GM21423 (cell line): ENCODE results near the gene DTX1.
"Not testable (repeated sequence)": the region's sequence is repeated elsewhere in the genome, so short reads cannot be mapped to it uniquely, and the experiment has no call there.

Source experiments
- ATAC-seq: cut with Tn5 transposase; IDR thresholded peaks from one replicate; pipeline ENCODE4 v1.9.1; 2021; ENCODE audit warnings: mild to moderate bottlenecking, moderate library complexity; ENCODE audit not compliant: unreplicated experiment

The DTX1 gene

DNA sequence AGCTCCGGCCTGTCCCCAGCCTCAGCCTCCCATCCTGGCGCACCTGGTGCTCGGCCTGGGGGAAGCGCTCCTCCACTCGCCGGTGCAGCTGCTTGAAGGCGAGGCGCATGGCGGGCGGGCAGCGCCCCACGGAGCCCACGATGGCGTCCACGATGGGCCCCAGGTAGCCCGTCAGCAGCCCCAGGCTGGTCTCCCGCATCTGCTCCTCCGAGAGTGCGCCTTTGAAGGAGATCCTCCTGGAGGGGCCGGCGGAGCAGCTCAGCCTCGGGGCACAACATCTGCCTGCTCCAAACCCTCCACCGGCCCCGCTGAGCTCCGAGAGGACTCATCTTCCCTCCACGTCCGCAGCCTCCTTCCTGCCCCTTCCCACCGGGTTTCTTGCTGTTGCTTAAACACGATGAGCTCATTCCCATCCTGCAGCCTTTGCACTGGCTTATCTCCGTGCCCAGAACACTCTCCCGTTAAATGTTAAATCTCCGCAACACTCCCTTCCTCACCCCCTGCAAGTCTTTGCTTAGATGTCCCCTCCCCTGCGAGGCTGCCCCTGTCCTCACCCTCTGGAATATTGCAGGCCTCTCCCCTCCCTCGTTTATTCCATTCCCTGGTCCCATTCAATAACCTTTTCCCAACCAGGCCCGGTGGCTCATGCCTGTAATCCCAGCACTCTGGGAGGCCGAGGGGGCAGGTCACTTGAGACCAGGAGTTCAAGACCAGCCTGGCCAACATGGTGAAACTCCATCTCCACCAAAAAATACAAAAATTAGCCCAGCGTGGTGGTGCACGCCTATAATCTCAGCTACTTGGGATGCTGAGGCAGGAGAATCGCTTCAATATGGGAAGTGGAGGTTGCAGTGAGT is 55.7 kb downstream of the DTX1 start:
- ATAC-seq: no peak

DNA sequence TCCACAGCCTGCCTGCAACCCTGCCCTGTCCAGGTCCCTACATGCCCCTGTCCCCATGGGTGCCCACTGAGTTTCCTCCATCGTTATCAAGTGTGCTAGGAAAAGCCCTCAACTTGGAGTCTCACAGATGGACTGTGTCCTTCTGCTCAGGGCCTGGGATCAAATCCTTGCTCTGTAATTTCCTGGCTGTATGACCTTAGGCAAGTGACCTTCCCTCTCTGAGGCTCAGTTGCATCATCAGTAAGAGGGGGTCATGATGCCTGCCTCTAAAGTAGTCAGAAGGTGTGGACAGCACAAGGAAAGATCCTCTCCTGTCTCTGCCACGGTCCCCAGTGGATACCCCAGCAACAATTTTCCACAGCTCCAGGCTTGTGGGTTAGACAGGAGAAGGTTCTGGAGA is 56.9 kb downstream of the DTX1 start:
- ATAC-seq: no peak

DNA sequence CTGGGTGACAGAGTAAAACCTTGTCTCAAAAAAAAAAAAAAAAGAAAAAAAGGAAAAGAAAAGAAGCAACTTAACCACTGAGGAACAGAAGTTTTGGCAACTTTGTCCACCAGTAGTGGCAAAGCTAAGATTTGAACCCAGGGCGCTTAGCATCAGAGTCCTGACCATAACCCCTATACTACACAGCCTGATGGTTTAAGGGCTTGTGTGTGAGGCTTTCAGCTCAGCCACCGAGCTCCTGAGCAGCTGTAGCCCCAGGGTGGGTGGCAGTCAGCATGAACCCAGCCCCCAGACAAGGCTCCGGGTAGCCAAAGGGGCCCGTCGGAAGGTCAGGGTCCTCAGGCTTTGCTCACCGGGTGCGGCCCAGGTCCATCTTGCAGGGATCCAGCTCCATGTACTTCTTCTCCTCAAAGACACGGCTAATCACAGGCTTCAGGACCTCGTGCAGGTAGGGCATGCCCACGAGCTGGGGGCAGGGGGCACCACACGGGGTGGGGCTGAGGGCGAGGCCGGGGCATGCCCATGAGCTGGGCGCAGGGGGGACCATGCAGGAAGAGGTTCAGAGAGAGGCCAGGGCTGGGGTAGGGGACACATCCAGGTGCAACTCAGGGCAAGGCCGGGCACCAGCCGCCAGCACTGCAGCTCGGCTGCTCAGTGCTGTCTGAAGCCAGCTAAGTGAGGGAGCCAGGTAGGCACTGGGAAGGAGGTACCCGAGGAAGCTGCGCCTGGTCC is 58.1 kb downstream of the DTX1 start:
- ATAC-seq: no peak

DNA sequence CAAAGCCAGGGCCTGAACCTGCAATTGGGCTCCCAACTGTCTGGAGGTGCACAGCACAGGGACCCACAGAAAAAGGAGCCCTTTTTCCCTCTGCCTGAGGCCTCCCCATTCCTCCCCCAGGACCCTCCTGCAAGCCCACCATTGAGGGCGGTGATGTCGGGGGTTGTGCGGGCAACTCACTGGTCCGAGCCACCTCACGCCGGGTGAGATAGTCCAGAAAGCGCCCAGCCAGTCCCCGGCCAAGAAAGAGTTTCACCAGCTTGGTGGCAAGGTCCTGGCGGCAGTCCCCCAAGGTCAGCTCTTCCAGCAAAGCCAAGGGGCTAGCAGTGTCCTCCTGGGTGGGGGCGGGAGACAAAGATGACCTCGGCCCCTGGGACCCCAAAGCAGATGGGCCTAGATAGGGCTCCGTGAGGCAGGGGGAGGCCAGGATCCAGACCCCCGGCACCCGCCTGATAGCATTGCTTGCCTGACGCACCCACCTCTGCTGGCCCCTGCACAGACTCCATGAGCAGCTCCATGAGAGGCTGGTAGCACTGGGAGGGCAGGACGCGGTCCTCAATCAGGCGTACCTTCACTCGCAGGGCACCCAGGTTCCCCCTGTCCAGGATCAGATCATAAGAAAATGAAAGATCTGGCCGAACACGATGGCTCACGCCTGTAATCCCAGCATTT is 59.1 kb downstream of the DTX1 start:
- ATAC-seq: no peak

DNA sequence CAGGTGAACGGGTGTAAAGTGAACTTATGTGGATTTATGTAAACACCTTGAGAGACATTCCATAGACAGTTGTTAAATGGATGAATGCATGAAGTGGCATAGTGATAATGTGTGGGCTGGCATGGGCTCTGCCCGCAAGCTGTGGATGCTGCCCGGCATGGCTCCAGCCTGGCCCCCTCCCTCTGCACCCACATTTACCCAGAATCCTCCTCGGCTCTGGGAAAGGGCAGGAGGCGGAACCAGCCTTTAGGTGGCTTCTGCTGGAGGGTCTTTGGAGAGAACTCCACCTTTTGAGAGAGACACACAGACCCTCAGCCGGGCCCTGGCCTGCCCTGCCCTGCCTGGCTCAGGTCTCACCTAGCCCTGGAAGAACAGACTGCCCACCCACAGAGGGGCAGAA is 60.3 kb downstream of the DTX1 start:
- ATAC-seq: no peak

DNA sequence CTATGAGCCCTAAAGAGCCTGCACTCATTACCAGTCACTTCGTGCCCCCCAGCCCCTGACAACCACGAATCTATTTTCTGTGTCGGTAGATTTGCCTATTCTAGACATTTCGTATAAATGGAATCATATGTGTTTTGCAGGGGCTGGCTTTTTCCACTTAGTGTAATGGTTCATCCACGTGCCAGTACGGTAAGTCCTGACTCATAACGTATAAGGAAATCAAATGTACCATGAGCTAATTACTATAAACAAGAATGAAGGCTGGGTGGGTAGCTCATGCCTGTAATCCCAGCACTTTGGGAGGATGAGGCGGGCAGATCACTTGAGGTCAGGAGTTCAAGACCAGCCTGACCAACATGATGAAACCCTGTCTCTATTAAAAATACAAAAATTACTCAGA is 61.2 kb downstream of the DTX1 start:
- not testable (repeated sequence) for ATAC-seq

DNA sequence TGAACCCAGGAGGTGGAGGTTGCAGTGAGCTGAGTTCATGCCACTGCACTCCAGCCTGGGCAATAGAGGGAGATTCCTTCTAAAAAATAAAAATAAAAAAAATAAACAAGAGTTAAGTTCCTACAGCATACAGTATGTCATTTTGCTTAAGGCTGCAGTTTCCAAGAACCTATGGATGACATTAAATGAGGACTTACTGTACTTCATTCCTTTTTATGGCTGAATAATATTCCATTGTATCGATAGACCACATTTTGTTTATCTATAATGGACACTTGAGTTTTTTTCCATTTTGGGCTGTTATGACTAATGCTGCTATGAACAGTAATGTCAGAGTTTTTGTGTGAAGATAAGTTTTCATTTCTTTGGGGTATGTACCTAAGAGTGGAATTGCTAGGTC is 61.6 kb downstream of the DTX1 start:
- ATAC-seq: no peak

DNA sequence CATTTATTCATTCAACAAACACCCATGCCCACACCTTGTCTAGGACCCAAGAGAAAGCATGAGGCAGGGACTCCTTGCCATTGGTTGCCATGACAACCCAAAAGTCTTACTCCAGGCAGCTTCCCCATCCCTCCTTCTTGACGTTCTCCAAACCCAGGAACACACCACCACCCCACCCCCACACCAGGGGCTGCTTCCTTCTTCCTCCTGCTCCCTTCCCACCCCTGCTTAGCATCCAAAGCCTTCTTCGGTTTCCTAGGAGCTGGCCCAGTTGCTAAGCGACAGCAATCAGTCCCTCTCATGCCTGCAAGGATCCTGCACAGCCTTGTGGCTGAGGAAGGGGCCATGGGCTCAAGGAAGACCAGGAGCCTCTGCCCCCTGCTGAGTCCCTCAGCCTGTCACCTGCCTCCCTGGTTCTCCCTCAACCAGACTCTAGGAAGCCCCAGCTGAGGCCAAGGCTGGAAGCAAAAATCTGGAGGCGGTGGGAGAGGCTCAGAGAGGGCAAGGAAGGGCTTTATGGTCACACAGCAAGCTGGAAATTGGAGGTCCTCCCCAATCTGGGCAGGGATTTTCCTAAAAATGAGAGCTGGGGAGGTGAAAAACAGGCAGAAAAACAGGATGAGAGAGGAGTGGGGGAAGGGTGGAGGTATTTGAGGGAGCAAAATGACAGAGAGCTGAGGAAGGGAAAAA is 63.6 kb downstream of the DTX1 start:
- no peak for ATAC-seq

DNA sequence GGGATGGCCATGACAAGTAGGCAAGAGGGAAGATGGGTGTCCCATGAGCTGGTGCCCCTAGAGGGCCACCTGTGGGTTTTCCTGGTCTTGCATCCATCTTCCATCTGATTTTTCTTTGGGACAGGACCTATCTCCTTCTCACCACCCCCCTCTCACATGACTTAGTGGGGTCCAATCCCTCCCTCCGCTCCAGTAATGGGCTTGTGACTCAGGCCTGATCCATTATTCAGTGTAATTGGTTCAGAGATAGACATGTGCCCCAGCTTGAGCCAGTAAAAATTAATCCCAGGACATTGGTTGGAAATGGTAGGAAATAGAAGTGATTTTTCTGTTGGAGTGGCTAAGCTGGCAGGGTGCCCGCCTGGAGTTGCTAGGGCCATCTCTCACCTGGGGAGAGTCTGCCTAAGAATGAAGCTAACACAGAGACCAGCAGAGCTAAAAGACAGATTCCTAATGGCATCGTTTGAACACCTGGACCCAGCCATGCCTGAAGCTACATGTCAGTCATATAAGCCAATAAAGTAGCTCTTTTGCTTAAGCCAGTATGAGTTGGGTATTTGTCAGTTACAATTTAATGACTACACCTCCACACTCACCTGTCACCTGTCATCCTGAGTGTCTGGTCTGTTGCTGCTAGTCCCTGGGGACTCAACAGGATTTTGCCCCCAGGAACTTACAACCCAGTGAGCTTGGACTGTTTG is 64.3 kb downstream of the DTX1 start:
- ATAC-seq: no peak

DNA sequence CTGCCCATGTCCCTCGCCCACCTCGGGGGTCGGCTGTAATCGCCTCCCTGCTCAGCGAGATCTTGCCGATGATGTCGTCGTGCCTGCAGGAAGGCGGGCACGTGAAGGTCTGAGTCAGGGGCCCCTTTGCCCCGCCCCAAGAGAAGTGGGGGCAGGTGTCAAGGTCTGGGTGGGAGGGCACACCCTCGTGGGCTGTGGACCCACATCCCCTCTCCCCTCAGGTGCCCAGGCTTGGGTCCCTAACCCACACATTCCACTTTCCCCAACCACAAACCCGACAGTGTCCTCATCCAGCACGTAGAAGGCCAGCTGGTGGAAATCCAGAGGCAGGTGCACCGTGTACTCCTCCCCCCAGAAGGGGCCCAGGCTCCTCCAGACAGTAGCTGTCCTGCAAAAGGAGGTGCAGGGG is 71.3 kb downstream of the DTX1 start:
- ATAC-seq: no peak

DNA sequence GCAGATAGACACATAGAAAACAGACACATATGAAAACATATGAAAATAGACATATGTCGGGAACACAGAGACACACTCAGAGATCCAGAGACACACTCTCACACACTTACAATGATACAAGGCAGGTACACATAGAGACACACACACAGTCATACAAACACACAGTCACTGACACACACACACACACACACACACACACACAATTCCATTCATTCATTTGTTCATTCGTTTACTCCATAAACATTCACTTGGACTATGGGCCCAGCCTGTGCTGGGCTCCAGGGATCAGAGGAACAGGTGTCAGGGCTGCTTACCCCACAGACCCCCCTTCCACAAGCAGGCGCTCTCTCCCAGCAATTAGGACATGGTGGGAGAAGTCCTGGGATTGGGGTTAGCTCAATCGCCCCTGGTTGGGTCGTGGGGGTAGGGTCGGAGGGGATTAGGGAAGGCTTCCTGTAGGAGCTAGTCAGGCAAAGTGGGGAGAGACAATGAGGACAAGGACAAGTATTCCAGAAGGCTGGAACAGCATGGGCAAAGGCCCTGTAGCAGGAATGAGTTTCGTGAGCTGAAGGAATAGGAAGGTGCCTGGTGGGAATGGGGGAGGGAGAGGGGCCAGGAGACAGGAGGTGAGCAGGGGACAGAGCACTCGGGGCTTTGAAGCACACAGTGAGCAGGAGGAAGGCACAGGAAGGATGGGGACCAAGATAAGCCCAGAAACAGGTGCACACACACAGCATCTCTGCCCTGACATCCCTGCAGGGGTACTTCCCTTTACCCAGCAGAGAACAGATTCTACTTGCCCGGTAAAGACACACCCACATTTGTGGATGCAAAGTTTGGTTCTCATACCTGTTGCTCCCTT is 72.5 kb downstream of the DTX1 start:
- no peak for ATAC-seq

DNA sequence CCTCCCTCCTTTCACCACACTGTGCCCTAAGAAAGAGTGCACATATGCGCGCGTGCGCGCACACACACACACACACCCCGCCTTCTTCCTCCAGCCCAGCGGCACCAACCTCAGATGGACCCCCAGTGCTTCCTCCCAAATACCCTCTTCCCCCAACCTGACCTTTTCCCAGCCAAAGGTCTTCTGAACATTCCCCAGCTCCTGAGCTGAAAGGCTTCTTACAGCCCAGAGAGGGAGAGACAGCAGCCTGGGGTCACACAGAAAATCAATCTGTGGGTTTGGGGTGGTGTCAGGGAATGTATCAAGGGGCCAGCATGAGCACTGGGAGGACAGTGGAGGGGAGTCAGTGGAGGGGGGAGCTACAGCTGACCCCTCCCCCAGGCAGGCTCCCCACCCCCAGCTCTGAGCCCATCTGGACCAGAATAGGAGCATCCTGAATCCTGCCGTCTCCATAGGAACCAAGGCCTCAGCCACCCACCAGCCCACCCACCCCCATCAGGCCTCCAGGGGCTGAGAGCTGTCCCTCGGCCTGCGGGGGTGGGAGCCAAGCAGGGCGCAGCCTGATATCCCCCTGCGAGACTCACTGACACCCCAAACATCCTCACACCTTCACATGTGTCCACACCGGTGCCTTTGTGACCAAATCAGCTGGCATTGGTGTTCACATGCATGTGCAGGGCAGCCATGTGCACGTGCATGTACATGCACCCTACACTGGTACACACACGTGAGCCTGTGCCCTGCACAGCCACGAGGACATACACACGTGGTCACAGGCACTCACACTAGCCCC is 73.3 kb downstream of the DTX1 start:
- ATAC-seq: no peak

DNA sequence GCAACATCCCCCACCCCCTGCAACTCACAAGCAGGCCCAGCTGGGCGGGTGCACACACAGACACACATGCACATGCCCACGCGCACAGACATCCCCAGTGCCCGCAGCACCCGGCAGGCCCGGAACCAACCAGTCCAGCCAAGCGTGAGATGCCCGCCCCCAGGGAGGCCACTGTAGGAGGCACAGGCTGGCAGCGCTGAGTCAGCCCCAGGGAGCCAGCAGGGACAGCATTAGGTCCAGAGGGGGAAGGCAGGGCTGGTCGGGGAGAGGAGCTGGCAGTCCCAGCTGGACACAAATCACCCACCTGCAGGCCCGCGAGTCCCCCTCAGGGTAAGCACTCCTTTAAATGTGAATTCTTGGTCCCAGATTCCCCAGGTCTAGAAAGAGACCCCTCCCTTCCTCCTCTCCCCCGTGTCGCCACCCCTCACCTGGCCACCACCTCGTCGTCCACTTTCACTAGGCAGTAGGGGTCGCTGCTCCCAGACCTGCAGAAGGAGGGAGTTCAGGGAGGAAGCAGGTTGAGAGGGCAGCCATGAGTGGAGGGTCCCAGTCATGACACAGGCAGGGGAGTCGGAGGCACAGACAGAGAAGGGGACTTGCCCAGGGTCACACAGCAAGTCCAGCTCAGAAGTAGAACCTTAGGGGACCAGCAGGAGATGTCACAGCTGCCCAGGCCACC is 74.1 kb downstream of the DTX1 start:
- no peak for ATAC-seq

DNA sequence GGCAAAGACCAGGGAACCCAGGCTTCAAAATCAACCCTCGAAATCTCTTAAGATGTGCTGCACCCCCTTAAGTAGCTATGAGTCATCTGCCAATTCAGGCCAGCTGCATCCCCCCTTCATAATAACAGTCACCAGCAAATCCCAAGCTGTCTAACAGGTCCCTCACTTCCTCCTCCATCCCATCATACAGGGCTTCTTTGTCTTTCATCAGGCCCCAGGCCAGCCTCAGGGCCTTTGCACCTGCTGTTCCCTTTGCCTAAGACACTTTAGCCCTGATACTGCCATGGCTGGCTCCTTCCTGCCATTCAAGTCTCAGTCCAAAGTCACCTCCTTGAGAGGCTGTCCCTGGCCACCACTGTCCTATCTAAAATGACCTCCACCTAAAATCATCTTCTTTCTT is 75.0 kb downstream of the DTX1 start:
- no peak for ATAC-seq

DNA sequence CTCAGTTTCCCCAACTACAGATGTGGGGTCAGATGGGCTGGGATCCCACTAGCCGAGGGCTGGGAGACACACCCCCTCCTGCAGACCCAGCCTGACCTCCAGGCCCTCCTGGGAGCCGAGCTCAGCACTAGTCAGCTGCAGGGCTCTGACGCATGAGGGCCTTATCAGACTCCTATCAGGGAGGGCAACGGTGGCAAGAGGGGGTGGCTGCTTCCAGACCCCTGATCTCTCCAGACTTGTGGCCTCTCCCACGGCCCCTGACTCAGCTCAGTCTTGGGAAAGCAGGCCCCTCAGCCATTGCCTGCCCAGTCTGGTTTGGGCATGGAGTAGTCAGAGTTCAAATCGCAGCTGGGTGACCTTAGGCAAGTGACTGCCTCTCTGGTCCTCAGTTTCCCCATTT is 76.5 kb downstream of the DTX1 start:
- ATAC-seq: no peak

DNA sequence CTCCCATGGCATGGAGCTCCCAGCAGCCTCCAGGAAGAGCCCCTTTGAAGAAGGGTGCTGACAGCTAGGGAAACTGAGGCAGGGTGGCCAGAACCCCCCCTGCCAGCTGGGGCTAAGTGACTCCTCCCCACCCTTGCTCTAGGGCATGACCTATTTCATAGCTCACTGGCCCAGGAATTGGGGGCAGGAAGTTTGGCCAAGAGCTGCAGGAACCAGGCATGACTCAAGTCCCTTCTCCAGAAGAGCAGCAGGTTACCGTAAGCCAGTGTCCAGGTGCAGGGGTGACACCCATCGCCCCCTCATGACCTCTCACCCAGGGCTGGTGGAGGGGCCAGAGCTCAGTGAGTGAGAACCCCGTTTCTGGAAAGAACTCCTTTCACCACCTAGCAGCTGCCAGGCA is 77.1 kb downstream of the DTX1 start:
- ATAC-seq: no peak

DNA sequence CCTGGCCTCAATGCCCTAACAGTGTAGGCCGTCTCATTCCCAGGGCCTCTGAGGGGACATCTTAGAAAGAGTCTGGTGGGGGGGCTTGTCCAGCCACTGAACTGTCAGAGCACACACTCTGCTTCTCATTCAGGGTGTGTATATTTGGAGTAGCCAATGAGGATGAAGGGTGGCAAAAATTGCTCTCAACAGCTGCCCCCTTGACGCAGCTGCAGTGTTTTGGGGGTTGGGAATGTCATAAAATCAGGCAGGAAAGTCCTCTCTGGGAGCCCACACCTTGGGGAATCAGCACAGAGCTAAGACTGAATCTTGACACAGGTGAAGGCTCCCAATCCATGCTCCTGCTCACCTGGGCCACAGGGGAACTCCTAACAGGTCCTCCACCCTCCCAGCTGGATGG is 77.5 kb downstream of the DTX1 start:
- ATAC-seq: no peak

DNA sequence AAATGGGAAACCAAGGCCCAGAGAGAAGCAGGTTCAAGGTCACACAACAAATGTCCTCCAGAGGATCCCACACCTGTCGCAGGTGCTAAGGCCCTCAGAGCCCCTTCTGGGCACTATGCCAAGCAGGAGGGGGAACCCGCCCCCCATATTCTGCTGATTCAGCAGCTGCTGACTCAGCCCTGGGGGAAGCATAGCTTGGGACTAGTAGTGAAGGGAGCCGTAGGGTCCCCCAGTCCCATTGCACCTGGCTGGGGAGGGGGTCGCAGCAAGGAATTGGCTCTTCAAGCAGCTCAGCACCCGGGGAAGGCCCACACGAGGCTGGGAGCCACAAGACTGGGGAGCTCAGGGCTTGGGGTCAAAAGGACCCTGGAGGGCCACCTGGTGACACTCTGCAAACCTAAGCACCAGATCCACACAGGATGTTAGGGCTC is 78.0 kb downstream of the DTX1 start:
- ATAC-seq: no peak
